ENCODE measurements around the gene TNS2.

- no peak for TF ChIP-seq CTCF (IDR thresholded peaks at IDR 0.05; ENCODE audit: borderline replicate concordance, extremely low read depth, low read length, poor library complexity, severe bottlenecking)
- TF ChIP-seq EZH2 (IDR thresholded peaks at IDR 0.05; ENCODE audit: borderline replicate concordance, low read depth, low read length, severe bottlenecking): no peak
Measured at GRCh38 chr12:53056296-53056695, 6.4 kb downstream of the TNS2 start.

Measured in DND-41 (cell line).